HG03060 (cell line): ENCODE measurements around the gene LOXL4.

Experiments used
- ATAC-seq: cut with Tn5 transposase; IDR thresholded peaks from one replicate; pipeline ENCODE4 v1.9.1; 2021; ENCODE audit warnings: low read depth, moderate number of reproducible peaks; ENCODE audit not compliant: unreplicated experiment

LOXL4 gene

GRCh38 chr10:98265403-98266378 is 2.3 kb downstream of the LOXL4 start:
- ATAC-seq: no peak

DNA sequence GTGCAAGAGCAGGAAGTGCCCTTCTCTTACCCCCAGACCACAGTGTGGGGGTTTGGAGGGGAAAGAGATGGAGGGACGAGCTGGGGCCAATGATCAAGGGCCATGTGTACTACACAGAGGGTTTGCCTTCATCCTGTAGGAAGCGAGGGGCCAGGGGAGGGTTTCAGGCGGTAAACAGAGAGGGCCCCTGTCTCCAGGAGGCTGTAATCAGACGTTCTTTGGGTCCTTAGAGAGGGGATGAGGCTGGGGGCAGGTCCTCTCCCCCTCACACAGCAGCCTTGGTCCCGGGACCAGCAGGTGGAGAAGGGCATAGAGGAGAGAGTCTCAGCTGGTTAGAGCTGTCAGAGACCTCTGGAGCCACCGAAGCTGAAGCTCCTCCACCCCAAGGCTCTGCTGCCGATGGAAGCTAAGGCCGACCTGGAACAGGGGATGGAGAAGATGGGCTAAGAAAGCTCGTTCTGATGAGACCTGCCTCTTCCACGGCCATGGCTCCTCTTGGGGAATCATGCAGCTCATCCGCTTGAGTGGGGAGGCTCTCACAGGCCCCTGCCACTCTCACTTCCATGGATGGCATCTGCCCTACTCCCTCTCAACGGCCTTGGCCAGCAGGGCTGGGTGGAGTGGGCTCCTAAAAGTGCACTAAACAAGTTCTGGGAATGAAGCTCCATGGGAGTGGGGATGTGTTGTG is 3.5 kb downstream of the LOXL4 start:
- ATAC-seq: no peak

DNA sequence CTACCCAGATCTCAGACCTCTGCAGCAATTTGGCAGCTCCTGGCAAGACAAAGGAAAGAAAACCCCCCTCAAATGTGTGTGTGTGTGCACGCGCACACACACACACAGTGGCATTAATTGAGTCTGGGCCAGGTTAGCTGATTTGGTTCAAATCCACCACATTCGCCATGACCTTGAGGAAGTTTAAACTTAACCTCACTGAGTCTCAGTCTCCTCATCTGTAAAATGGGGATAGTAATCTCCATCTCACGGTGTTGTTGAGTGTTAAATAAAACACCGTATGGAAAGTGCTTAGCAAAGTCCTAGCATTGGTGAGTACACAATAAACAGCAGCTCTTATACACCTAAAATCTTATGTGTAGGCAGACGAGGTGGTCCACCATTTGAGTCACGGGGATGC is 4.9 kb downstream of the LOXL4 start:
- no peak for ATAC-seq

- no peak for ATAC-seq
Observed at GRCh38 chr10:98262571-98262970, 5.4 kb downstream of the LOXL4 start.

DNA sequence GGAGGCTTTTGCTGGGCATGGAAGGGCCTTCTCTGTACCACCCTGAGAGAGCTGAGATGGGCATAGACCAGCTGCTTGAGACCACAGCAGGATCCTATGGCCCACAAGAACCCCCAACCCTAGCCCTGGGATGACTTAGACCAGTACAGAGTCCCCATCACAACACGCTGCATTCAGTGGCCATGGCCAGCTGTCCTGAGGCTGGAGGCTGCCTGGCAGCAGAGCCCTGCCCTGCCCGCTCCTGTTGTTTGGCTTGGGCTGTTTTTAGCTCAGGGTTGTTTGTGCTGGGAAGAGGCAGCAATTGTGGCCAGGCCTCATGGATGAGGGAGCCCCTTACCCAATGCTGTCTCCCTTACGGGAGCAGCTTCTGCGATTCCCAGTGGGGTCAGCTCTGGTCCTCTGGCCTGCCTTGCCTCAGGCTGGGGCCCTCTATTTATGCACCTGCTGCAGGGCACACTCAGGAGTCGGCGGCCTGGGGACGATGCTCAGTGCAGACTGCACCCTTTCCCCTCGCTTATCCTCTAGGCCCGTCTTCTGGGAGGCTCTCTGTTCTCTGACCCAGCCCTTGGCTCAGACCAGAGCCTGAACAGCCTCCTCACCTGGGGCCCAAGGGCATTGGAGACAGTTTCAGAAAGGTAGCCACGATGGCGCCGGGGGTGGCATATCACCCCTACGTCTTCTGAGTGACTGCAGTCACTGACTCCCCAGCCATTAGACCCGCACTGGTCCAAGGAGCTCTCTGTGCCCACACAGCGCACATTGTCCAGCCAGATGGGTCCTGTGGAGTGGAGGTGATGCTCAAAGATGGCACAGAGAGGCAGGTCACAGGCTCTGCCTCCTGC is 6.3 kb downstream of the LOXL4 start:
- ATAC-seq: no peak

DNA sequence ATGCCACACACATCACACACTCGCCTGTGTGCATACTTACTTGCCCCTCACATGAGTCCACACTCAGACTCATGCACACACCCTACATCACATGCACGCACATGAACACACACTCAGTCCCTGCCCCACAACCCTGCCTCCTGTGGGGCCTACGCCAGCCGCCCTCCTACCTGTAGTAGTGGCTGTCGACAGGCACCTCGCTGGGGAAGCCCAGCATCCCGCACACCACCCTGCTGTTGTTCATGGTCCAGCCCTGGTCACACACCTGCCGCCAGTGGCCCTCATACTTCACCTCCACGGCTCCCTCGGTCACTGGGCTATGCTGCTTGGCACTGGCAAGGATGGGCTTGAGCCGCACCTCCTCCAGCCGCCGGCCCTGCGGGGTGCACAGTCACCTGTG is 7.2 kb downstream of the LOXL4 start:
- no peak for ATAC-seq

GRCh38 chr10:98260350-98260749 is 7.6 kb downstream of the LOXL4 start:
- ATAC-seq: no peak

DNA sequence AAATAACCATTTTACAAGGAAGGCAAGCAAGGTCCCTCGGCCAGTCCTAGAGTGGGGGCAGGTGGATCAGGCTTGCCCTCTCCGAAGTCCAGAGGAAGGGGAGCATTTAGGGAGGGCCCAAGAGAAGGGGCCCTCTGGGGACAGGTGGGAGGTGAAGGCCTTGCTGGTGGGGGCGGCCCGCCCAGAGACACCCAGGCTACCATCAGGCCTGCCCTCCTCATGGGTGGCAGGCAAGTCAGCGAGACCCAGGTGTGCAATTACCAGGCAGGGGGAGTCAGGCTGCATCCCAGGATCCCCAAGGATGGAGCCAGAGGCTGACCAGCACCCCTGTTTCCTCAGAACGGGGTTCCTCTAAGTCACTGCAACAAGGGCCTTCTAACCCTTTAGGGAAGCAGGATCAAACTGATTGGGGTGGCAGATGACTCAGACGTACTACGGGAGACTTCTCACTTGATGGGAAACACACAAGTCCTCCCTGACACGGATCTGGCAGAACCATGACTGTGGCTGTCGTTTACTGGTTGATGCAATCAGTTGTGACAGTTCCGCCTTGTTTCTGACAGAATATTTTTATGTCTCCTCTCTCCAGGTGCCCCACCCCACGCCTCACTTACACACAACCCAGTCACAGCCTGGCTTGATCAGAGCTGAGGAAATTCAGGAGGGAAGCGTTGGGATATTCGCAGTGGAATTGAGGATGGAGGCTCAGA is 8.2 kb downstream of the LOXL4 start:
- ATAC-seq: no peak

GRCh38 chr10:98258683-98259454 is 9.1 kb downstream of the LOXL4 start:
- ATAC-seq: no peak

- ATAC-seq: no peak
Observed at GRCh38 chr10:98257961-98258360, 10.0 kb downstream of the LOXL4 start.

DNA sequence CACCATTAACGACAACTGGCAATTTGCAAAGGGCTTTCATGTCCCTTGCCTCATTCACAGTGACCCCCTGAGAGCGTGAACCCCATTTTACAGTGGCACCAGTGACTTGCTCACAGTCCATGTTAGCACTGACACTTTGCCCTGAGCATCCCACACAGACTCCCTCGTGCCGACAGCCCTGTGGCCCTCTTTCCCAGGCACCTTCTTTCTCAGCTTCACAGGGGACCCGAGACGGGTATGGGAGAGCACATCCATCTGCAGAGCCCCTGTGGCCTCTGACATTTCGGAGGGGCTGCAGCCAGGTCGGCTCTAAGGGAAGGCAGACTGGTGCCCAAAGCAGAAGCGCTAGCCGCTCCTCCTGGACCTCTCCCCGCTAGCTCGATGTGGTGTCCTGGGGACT is 10.8 kb downstream of the LOXL4 start:
- ATAC-seq: no peak

DNA sequence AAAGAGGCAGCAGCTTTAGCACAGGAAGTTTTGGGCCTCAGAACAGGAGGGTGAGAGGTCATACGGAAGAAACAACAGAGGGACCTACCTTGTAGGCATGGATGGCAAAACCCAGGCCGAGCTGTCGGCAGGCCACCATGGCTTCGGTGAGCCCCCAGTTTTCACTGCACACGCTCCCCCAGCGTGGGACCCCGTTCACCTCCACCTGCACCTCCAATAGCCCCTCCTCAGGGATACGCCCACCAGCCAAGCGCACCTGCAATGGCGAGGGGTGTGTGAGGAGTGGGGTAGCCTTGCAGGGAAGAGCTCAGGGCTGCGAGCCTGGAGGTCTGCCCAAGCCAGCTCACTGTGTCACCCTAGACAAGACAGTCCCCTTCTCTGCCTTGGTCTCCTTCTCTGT is 11.3 kb downstream of the LOXL4 start:
- ATAC-seq: no peak

DNA sequence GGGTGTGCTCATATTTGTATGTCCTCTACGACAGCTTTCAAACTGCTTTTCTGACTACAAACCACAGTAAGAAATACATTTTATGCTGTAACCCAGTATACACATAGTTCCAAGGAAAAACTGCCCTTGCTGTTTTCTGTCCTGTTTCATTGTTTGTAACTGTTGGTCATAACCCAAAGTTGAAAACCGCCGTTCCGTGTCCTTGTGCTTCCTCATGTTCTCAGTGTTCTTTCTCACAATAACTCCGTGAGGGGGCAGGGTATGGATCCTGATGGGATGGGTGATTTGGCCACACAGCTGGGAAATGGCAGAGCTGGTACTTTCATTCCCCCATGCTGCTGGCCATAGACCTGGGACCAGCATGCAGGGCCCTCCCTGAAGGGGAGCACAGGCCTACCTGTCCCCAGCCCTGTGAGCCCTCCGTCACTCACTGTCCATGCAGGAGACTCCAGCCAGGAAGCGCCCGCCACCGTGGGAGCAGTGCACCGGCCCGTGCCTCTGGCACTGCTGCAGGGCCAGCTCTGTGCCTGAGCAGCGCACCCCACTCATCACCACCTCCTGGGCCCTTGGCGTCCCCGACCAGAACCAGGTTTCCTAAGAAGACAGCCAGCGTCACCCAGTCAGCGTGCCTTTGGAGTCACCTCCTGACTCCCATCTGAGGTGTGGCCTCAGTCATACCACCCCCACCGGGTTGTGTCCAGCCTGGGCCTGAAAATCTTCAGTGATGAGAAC is 12.7 kb downstream of the LOXL4 start:
- ATAC-seq: no peak

DNA sequence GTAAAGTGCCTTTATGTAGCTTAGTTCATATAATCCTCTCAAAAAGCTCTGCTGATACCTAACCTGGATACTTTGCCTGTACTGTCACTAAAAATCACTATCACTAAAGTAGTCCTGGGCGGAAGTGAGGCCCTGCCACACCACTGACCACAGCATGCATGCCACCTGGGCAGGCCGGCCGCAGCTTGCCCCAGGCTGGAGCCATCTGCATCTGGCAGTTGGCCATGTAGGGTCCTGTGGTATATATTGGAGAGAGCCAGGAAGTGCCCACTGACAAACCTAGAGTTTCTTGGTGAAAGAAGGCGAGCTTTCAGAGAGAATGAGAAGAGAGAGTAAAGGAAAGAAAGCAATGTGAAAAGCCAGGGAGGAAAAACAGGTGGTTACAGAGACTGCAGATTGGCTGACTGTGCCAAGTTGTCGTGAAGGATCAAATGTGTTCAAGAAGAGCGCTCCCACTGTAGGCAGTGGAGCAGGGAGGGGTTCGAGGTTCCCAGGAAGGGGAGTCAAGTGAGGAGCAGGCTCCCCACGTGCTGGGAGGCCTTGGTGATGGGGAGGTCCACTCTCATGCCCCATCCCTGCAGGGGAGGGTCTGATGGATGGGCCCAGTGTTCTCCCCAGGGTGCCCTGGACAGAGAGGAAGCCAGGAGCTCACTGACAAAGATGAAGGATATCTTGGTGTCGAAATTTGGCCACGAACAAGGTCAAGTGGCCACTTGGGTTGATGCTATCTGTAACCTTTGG is 13.6 kb downstream of the LOXL4 start:
- ATAC-seq: no peak

DNA sequence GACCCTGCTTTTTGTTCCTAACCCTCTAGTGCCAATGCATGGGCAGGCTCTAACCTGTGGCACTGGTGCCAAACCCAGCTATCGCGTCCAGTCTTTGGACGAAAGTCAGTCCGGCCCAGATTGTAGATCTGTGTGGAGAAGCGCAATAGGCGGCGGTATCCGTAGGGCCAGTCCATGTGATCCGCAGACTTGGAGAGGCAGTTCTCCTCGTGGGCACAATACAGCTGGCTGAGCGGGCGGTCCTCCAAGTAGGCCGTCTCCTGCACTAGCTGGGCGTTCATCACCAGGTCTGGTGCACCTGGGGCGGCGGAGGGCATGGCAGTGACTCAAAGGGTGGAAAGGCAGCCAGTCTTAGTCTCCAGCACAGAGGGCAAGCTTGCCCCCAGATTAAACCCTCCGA is 14.5 kb downstream of the LOXL4 start:
- ATAC-seq: no peak

DNA sequence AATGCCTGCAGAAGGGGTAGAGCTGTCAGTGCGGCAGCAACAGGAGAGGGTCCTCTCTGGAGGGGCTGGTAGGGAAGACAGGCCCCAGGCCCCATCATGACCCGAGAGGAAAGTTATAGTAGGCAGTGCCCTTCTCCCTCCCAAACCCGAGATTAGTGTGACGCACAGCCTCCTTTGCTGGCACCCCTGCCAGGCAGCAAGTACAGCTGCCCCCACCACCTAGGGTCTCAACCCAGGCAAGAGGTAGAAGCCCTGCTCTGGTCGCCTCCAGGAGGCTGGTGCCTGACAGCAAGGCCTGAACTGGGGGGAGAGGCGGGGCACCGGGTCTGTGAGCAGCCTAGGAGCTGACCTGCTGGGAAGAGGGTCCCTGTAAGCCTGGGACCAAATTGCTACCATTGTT is 15.5 kb downstream of the LOXL4 start:
- no peak for ATAC-seq

GRCh38 chr10:98251399-98251798 is 16.6 kb downstream of the LOXL4 start:
- ATAC-seq: no peak

DNA sequence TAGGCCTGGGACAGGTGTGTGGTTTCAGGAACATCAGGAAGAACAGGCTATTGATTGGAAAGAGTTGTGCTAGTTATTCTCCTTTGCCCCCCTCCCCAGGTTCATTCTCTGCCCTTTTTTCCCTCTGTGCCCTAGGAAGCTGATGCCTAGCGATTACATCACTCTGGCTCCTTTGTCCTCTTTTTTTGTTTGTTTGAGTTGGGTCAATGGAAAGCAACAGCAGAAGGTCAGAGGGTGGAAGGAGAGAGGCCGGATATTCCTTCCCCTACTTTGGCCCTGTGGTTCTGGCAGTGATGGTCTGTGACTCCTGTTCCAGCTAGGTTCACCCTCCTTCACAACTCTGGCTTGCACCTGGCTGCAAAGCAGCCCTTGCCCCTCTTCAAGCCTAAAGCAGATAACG is 18.9 kb downstream of the LOXL4 start:
- no peak for ATAC-seq
